NT2/D1 (cell line): ENCODE data around the gene TIAM2.

Experiments used
- YY1 ChIP-seq: IDR thresholded peaks from 2 replicates; pipeline ENCODE4 v1.6.1; 2011; ENCODE audit not compliant: insufficient read length, insufficient read depth
- ZNF274 ChIP-seq: IDR thresholded peaks from 2 replicates; pipeline ENCODE4 v1.6.1; 2011; ENCODE audit warnings: mild to moderate bottlenecking, low read depth, low read length

DNA sequence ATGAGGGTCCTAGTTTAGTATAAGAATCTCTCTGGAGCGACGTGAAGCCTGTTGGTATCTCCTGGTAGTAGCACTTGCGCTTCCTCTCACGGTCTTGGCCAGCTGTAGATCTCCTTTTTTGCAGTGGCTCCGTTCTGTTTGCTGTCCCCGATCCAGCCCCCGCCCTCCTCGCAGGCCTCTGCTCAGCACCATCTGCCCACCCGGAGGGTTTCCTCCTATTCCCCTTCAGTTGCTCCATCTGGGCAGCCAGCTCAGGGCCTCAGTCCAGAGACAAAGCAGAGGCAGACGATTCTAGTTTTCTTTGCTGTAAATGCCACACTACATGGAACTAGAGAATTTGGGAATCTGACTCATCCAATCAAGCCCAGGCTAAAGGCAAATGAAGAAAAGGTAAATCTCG, 126.6 kb downstream of the TIAM2 start:
- TF ChIP-seq YY1 (no peak), ZNF274 (no peak)
